ENCODE results near the gene HDAC11.
"Not testable (repeated sequence)": the region's sequence is repeated elsewhere in the genome, so short reads cannot be mapped to it uniquely, and the experiment has no call there.

Gene HDAC11

GRCh38 chr3:13494463-13495350, 14.6 kb downstream of the HDAC11 start:
- DNase-seq: no peak

DNA sequence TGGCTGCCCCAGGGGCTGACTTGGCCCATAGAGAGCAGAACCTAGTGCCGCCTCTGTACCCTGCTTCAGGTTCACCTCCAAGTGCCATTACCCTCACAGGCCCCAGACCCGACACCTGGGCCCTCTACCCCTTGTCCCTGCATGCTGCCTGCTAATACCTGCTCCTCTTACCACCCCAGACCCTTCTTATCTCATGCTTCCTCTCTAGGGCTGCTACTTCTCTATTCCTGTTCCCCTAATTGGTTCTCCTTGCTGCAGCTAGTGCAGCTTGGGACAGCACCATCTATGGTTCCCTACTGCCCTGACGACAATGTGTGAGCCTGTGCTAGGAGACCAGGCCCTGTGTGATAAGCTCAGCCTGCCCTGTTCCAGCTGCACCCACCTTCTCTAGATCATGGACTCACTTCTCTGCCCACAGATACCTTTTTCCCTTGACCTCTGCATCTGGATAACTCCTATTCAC, 15.3 kb downstream of the HDAC11 start:
- DNase-seq: no peak

- DNase-seq: no peak
These were observed 16.0 kb downstream of the HDAC11 start for GRCh38 chr3:13495921-13496723.

DNA sequence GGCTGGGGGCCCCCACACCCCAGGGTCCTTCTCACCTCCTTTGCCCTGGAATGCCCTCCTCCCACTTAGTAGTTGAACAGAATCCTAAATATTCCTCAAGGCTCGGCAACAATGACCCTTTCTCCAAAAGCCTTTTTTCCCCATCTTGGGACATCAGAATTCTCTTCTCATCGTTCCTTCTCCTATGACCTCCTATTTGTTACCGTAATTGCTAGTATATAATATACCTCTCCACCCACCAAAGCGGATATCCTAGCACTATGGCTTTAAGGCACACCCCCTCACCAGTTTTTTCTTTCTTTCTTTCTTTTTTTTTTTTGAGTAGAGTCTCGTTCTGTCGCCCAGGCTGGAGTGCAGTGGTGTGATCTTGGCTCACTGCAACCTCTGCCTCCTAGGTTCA, 16.8 kb downstream of the HDAC11 start:
- DNase-seq: no peak

GRCh38 chr3:13497386-13497785, 17.3 kb downstream of the HDAC11 start:
- no peak for DNase-seq

DNA sequence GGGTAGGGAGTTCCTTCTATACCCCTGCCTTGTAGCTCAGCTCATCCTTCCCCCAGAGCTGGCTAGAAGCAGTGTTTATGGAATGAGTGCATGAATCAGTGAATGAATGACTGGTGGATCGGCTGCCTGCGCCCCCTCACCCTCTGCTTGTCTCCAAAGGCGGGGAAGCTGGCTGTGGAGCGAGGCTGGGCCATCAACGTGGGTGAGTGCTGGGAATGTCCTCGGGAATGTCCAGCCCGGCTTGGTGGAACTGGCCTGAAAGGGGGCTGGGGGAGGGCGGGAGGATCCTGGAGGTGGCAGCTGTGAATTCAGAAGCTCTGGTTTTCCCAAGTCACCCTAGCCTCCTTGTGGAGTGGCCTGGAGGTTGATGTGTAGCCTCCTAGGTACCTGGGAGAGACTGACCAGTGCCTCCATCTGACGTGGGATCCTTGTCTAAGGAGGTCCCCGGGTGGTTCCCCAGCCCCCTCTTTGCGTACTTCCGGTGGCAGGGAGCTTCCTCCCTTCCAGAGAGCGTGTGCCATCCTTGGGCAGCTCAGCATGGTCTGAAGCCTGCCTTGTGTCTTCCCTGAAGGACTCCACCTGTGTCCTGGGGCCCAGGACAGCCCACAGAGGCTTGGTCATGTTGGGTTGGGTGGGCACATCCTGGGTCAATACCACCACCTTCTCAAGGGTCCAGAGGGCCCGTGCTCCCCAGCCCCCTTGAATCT, 18.4 kb downstream of the HDAC11 start:
- no peak for DNase-seq

GRCh38 chr3:13499246-13499645, 19.1 kb downstream of the HDAC11 start:
- not testable (repeated sequence) for DNase-seq

DNA sequence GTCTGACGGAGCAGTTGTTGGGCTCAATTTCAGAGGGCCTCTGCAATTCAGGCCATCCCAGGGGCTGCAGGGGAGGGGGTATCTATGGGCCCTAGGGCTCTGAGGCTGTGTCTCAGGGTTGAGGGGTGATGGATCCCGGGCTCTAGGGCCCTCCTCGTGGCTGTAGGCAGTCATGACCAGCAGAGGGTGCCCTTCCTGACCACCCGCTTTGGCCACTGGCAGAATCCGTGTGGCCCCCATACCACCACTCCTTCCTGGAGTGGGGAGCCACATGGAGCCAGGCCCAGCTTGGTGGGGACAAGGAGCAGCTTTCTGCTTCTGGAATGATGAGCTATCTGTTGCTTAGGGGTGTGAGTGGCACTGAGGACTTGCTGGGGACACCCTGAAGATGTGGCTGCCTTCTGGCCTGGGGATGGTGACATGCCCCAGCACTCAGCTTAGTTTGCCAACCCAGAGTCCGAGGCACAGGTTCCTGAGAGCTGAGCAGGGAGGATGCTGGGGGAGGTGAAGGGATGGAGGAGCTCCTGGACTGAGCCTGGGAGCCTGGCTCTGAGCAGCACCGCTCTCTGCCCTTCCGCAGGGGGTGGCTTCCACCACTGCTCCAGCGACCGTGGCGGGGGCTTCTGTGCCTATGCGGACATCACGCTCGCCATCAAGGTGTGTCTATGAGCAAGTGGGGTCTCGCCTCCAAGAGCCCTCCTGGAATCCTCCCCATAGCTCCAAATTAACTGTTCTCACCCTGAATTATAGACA, 20.2 kb downstream of the HDAC11 start:
- no peak for DNase-seq

- DNase-seq: no peak
These were observed 20.9 kb downstream of the HDAC11 start for GRCh38 chr3:13501056-13501455.

- DNase-seq: no peak
These were observed 21.4 kb downstream of the HDAC11 start for GRCh38 chr3:13501521-13501920.

DNA sequence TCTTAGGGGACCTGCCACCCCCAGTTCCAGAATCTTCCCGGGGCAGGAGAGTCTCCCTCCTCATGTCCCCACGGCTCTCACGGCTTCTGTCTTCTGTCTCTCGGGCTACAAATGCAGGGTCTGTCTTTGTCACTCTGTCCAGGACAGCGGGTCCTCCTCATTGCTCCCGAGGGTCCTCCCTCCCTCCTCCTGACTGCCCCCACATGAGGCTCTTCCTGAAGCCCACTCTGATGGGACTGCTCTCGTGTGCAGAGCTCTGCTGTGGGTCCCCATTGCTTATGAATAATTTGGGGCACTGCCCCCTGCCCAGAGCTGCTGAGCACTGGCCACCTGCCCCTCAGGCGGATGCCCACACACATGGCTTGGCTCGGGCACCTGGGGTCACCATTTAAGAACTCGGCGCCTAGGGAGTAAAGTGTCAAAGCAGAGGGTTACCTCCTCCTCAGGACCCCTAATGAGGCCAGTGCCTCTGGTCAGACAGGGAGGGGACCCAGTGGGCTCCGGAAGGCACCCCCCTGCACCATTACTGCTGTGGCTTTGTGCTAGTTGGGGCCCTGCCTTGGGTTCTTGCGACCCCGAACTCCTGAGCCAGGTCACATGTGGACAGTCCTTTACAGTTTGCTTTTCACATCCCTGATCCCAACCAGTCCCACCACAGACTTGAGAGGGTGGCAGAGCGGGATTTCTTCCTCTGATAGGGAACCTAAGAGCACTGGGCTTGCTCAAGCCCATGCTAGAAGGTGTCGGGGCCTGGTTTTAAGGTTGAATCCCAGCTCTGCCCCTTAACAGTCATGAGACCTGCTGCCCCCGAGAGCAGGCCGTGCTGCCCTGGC, 22.1 kb downstream of the HDAC11 start:
- DNase-seq: no peak

- no peak for DNase-seq
These were observed 22.6 kb downstream of the HDAC11 start for GRCh38 chr3:13502791-13503060.

DNA sequence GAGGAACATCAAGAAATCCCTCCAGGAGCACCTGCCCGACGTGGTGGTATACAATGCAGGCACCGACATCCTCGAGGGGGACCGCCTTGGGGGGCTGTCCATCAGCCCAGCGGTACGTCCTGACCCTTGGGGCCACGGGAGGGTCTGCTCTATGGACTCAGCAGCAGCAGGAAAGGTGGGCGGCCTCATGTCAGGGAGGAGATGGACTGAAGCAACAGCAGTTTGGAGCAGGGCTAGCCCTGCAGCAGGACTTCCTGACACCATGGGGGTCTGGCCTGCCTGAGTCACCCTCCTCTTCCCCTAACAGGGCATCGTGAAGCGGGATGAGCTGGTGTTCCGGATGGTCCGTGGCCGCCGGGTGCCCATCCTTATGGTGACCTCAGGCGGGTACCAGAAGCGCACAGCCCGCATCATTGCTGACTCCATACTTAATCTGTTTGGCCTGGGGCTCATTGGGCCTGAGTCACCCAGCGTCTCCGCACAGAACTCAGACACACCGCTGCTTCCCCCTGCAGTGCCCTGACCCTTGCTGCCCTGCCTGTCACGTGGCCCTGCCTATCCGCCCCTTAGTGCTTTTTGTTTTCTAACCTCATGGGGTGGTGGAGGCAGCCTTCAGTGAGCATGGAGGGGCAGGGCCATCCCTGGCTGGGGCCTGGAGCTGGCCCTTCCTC, 24.2 kb downstream of the HDAC11 start:
- no peak for DNase-seq

- no peak for DNase-seq
These were observed 25.3 kb downstream of the HDAC11 start for GRCh38 chr3:13505147-13506130.

DNA sequence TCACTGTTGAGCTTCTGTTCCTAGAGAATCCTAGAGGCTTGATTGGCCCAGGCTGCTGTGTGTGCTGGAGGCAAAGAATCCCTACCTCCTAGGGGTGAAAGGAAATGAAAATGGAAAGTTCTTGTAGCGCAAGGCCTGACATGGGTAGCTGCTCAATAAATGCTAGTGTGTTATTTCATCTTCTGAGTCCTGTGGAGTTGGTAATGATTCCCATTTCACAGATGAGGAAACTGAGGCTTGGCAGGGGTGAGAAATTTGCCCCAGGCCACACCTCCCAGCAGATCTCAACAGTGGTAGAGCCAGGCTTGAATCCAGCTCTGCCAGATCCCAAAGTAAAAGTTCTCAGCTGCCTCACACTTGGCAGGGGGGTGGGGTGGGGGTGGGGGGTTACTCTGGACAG, 26.1 kb downstream of the HDAC11 start:
- no peak for DNase-seq

GRCh38 chr3:13506680-13507079, 26.6 kb downstream of the HDAC11 start:
- no peak for DNase-seq

GRCh38 chr3:13507247-13507569, 27.1 kb downstream of the HDAC11 start:
- DNase-seq: no peak

DNA sequence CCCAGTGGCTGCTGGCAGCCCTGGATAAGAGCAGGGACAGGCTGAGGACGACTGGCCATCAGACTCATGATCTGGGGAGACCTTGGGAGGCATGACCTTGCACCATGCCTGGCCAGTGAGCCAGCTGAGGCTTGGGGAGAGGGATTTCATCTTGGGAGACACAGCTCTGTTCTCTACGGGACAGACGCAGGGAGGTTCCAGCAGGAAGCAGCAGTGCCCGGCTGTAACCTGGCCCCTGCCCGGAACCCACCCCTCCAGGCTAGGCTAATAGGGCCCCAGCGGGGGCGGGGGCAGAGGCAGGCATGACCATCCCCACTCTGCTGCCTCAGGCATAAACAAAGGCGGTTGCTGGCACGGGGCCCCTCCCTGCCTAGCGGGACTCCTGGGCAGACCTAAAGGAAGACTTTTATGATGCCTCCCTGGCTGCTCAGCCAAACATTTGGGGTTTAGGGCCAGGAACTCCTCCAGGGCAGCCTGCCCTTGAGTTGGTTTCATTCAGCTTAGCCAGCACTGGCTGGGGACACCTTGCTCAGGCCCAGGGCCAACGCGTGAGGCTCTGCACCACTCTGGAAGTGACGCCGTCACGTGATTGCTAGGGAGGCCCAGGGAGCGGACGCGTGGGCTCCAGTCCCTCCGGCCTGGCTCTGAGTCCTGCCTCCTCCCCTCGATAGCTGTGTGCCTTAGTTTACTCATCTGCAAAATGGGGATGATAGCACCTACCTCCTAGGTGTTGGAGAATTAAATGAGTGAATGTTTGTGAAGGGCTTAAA, 27.6 kb downstream of the HDAC11 start:
- DNase-seq: no peak

- no peak for DNase-seq
These were observed 28.4 kb downstream of the HDAC11 start for GRCh38 chr3:13508496-13508895.
